Activated CD4-positive, alpha-beta memory T cell treated with anti-CD3 and anti-CD28 coated beads, Interleukin-2, amount 10 ng/mL, durations not matched to agents 7 days and 5 days (primary cell): ENCODE data around the gene COX4I1. TPM values are rescaled to one million over a fixed set of nuclear protein-coding genes. Genes with fewer than 3 reads are reported as not detected.

Experiments used
- CTCF ChIA-PET: fragments of 350-600 bp; sonication (Branson Sonifier 250); formaldehyde crosslinking; loops from one replicate; lab custom pipeline; 2021; ENCODE audit warnings: antibody characterized with exemption, inconsistent platforms; lab: Charles Lee
- POLR2A ChIA-PET: fragments of 350-600 bp; sonication (Branson Sonifier 250); formaldehyde crosslinking; loops from one replicate; lab custom pipeline; 2021; ENCODE audit warnings: antibody characterized with exemption; lab: Charles Lee
- DNase-seq: peaks from one replicate; pipeline ENCODE4 v3.0.0-alpha.2; 2020
- H3K27ac Mint-ChIP-seq: one replicate; pipeline ENCODE4 v1.8.0; 2021; ENCODE audit warnings: mild to moderate bottlenecking, mixed read lengths
- H3K27me3 Mint-ChIP-seq: one replicate; pipeline ENCODE4 v1.8.0; 2021; ENCODE audit warnings: mixed read lengths
- H3K36me3 Mint-ChIP-seq: one replicate; pipeline ENCODE4 v1.8.0; 2021; ENCODE audit warnings: low read depth, mixed read lengths
- H3K4me1 Mint-ChIP-seq: one replicate; pipeline ENCODE4 v1.8.0; 2021; ENCODE audit warnings: mixed read lengths
- H3K4me3 Mint-ChIP-seq: one replicate; pipeline ENCODE4 v1.8.0; 2021; ENCODE audit warnings: mild to moderate bottlenecking, mixed read lengths
- H3K9me3 Mint-ChIP-seq: one replicate; pipeline ENCODE4 v1.8.0; 2021; ENCODE audit warnings: mixed read lengths
- total RNA-seq, 2 experiments: library from RNA; stranded (reverse); gene quantifications; one replicate each; pipeline ENCODE4 v1.2.3, GENCODE V29; 2021

COX4I1 gene
- total RNA-seq, 2 experiments from 2014 or later, result 450 to 456 TPM

GRCh38 chr16:85774811-85775210, 24.7 kb upstream of the COX4I1 start:
- Mint-ChIP-seq H3K27ac (no peak overlapping the region), H3K4me3 (no peak overlapping the region), H3K9me3 (no peaks in the 10 kb centered on the region), H3K36me3 (peaks cover 26% of the 10 kb centered on the region), H3K4me1 (peaks cover 10% of the 10 kb centered on the region), H3K27me3 (no peaks in the 10 kb centered on the region)
- ChIA-PET CTCF (no interaction called here), POLR2A (no interaction called here)
- no peak for DNase-seq

- H3K36me3 Mint-ChIP-seq, result peaks cover 35% of the 10 kb centered on the region
- peaks cover 10% of the 10 kb centered on the region for H3K4me1 Mint-ChIP-seq
- no peaks in the 10 kb centered on the region for H3K27me3 Mint-ChIP-seq
- no peak for DNase-seq
- H3K4me3 Mint-ChIP-seq, result no peak overlapping the region
- POLR2A ChIA-PET, result no interaction called here
- H3K9me3 Mint-ChIP-seq, result no peaks in the 10 kb centered on the region
- no peak overlapping the region for H3K27ac Mint-ChIP-seq
- CTCF ChIA-PET, result no interaction called here
Measured at GRCh38 chr16:85777583-85778310, 21.7 kb upstream of the COX4I1 start.

- Mint-ChIP-seq H3K9me3 (no peaks in the 10 kb centered on the region), H3K27me3 (no peaks in the 10 kb centered on the region), H3K4me1 (peaks cover 10% of the 10 kb centered on the region), H3K27ac (no peak overlapping the region), H3K36me3 (peaks cover 41% of the 10 kb centered on the region), H3K4me3 (no peak overlapping the region)
- POLR2A ChIA-PET, result no interaction called here
- DNase-seq, result peak; percentile 22
- CTCF ChIA-PET, result interaction anchor here (1.2 kb wide), 1 partner anchor 163 kb away, joined by 5 read pairs; no protein-coding TSS in a partner anchor
Measured at GRCh38 chr16:85778873-85779272, 20.6 kb upstream of the COX4I1 start.

- H3K36me3 Mint-ChIP-seq, result peaks cover 41% of the 10 kb centered on the region
- no peak overlapping the region for H3K27ac Mint-ChIP-seq
- no peak for DNase-seq
- ChIA-PET CTCF (no interaction called here), POLR2A (no interaction called here)
- no peaks in the 10 kb centered on the region for H3K9me3 Mint-ChIP-seq
- no peaks in the 10 kb centered on the region for H3K27me3 Mint-ChIP-seq
- H3K4me3 Mint-ChIP-seq, result no peak overlapping the region
- peaks cover 10% of the 10 kb centered on the region for H3K4me1 Mint-ChIP-seq
Measured at GRCh38 chr16:85780281-85780680, 19.2 kb upstream of the COX4I1 start.

- H3K36me3 Mint-ChIP-seq, result peaks cover 48% of the 10 kb centered on the region
- ChIA-PET POLR2A (no interaction called here), CTCF (interaction anchor here (0.9 kb wide), 1 partner anchor 144 kb away, joined by 3 read pairs; no protein-coding TSS in a partner anchor)
- no peak overlapping the region for H3K4me3 Mint-ChIP-seq
- no peaks in the 10 kb centered on the region for H3K27me3 Mint-ChIP-seq
- no peaks in the 10 kb centered on the region for H3K9me3 Mint-ChIP-seq
- H3K4me1 Mint-ChIP-seq, result peaks cover 10% of the 10 kb centered on the region
- DNase-seq, result no peak
- no peak overlapping the region for H3K27ac Mint-ChIP-seq
Measured at GRCh38 chr16:85781156-85781555, 18.3 kb upstream of the COX4I1 start.

GRCh38 chr16:85781695-85782370, 17.7 kb upstream of the COX4I1 start:
- H3K36me3 Mint-ChIP-seq, result peaks cover 46% of the 10 kb centered on the region

GRCh38 chr16:85782451-85782850, 17.0 kb upstream of the COX4I1 start:
- no peak overlapping the region for H3K4me3 Mint-ChIP-seq
- H3K9me3 Mint-ChIP-seq, result no peaks in the 10 kb centered on the region
- H3K27ac Mint-ChIP-seq, result no peak overlapping the region
- peaks cover 10% of the 10 kb centered on the region for H3K4me1 Mint-ChIP-seq
- ChIA-PET POLR2A (no interaction called here), CTCF (no interaction called here)
- DNase-seq, result no peak
- H3K27me3 Mint-ChIP-seq, result no peaks in the 10 kb centered on the region
- peaks cover 45% of the 10 kb centered on the region for H3K36me3 Mint-ChIP-seq

More at GRCh38 chr16:85781695-85782370, 17.7 kb upstream of the COX4I1 start:
- CTCF ChIA-PET, result interaction anchor here (0.9 kb wide), 1 partner anchor 143 kb away, joined by 3 read pairs; no protein-coding TSS in a partner anchor
- H3K9me3 Mint-ChIP-seq, result no peaks in the 10 kb centered on the region
- H3K4me1 Mint-ChIP-seq, result peaks cover 10% of the 10 kb centered on the region
- POLR2A ChIA-PET, result no interaction called here
- no peak overlapping the region for H3K4me3 Mint-ChIP-seq
- H3K27me3 Mint-ChIP-seq, result no peaks in the 10 kb centered on the region
- H3K27ac Mint-ChIP-seq, result no peak overlapping the region
- no peak for DNase-seq

GRCh38 chr16:85783441-85783840, 16.1 kb upstream of the COX4I1 start:
- no peak overlapping the region for H3K4me3 Mint-ChIP-seq
- ChIA-PET CTCF (no interaction called here), POLR2A (no interaction called here)
- no peak overlapping the region for H3K27ac Mint-ChIP-seq
- peaks cover 38% of the 10 kb centered on the region for H3K36me3 Mint-ChIP-seq
- no peaks in the 10 kb centered on the region for H3K27me3 Mint-ChIP-seq
- no peaks in the 10 kb centered on the region for H3K9me3 Mint-ChIP-seq
- DNase-seq, result no peak
- H3K4me1 Mint-ChIP-seq, result peaks cover 8% of the 10 kb centered on the region

GRCh38 chr16:85784813-85785212, 14.7 kb upstream of the COX4I1 start:
- DNase-seq, result no peak
- Mint-ChIP-seq H3K4me1 (no peaks in the 10 kb centered on the region), H3K36me3 (peaks cover 33% of the 10 kb centered on the region), H3K4me3 (no peak overlapping the region), H3K27me3 (no peaks in the 10 kb centered on the region), H3K9me3 (no peaks in the 10 kb centered on the region), H3K27ac (no peak overlapping the region)
- ChIA-PET POLR2A (no interaction called here), CTCF (interaction anchor here (2.0 kb wide), 1 partner anchor 37 kb away, joined by 6 read pairs; no protein-coding TSS in a partner anchor)

- H3K9me3 Mint-ChIP-seq, result no peaks in the 10 kb centered on the region
- H3K27me3 Mint-ChIP-seq, result no peaks in the 10 kb centered on the region
- H3K4me3 Mint-ChIP-seq, result no peak overlapping the region
- H3K27ac Mint-ChIP-seq, result no peak overlapping the region
- CTCF ChIA-PET, result interaction anchor here (2.0 kb wide), 1 partner anchor 35 kb away, joined by 6 read pairs; no protein-coding TSS in a partner anchor
- POLR2A ChIA-PET, result no interaction called here
- H3K4me1 Mint-ChIP-seq, result no peaks in the 10 kb centered on the region
- H3K36me3 Mint-ChIP-seq, result peaks cover 26% of the 10 kb centered on the region
- no peak for DNase-seq
Measured at GRCh38 chr16:85785927-85786326, 13.6 kb upstream of the COX4I1 start.

GRCh38 chr16:85788819-85789218, 10.7 kb upstream of the COX4I1 start:
- peaks cover 36% of the 10 kb centered on the region for H3K36me3 Mint-ChIP-seq
- no peak for DNase-seq
- no peak overlapping the region for H3K27ac Mint-ChIP-seq
- H3K9me3 Mint-ChIP-seq, result no peaks in the 10 kb centered on the region
- ChIA-PET CTCF (no interaction called here), POLR2A (no interaction called here)
- H3K4me3 Mint-ChIP-seq, result no peak overlapping the region
- H3K27me3 Mint-ChIP-seq, result no peaks in the 10 kb centered on the region
- peaks cover 1% of the 10 kb centered on the region for H3K4me1 Mint-ChIP-seq

- ChIA-PET POLR2A (interaction anchor here (1.4 kb wide), 1 partner anchor 11 kb away, joined by 3 read pairs; no protein-coding TSS in a partner anchor), CTCF (no interaction called here)
- Mint-ChIP-seq H3K36me3 (peaks cover 44% of the 10 kb centered on the region), H3K4me3 (no peak overlapping the region), H3K4me1 (peaks cover 1% of the 10 kb centered on the region), H3K27me3 (no peaks in the 10 kb centered on the region), H3K27ac (no peak overlapping the region), H3K9me3 (no peaks in the 10 kb centered on the region)
- no peak for DNase-seq
Measured at GRCh38 chr16:85789773-85790172, 9.7 kb upstream of the COX4I1 start.

GRCh38 chr16:85793662-85794298, 5.7 kb upstream of the COX4I1 start:
- H3K27ac Mint-ChIP-seq, result no peak overlapping the region
- POLR2A ChIA-PET, result no interaction called here
- peaks cover 46% of the 10 kb centered on the region for H3K36me3 Mint-ChIP-seq
- no peak for DNase-seq
- no peaks in the 10 kb centered on the region for H3K9me3 Mint-ChIP-seq
- no peaks in the 10 kb centered on the region for H3K27me3 Mint-ChIP-seq
- no peak overlapping the region for H3K4me3 Mint-ChIP-seq
- CTCF ChIA-PET, result interaction anchor here (0.5 to 1.2 kb wide), 2 partner anchors 76 to 228 kb away, joined by 4 read pairs; no protein-coding TSS in a partner anchor
- peaks cover 22% of the 10 kb centered on the region for H3K4me1 Mint-ChIP-seq
